ENCODE measurements around the gene RGR. TPM values are rescaled to one million over a fixed set of nuclear protein-coding genes. Genes with fewer than 3 reads are reported as not detected.

Gene RGR
- total RNA-seq, 1 experiment from 2014 or later: not detected

DNA sequence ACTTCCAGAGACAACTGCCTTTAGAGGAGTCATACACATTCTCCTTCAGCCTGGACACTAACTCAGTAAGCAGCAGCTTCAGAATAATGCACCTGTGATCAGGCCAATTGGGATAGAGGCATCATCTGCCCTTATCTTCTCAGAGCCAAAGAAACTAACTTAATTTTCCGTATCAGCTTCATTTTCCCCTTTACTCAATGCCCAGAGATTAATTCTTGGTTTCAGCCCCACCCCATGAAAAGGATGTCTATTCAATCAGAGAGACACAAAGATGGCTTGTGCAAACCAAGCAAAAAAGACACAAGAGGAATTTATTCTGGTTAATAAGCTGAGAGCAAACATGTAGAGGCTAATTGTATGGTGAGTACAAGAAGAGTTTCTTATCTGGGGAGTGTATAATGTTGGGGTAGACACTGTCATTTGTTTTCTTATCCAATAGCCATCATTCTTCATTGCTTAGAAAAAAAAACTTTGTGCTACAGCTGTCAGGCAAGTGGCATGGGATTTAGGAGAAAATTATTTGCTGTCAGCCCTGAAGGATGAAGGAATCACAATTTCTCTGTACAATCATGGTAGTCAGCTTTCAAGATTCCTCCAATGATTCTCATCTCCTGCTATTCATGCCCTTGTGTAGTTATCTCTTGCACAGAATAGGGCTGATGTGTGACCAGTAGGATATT is 44.8 kb downstream of the RGR start:
- H3K4me2 ChIP-seq (ENCODE audit: low read length): no peak overlapping the region
- H3K79me2 ChIP-seq (ENCODE audit: insufficient read depth, low read length): no peaks in the 10 kb centered on the region
- H3K9me3 ChIP-seq (ENCODE audit: control insufficient read depth in 1 of 2, insufficient read depth in 1 of 2, low read depth in 1 of 2, low read length in 2 of 2): no peaks in the 10 kb centered on the region
- no peak for ATAC-seq
- no TSS peak for BruUV-seq (replicated peaks)
- ChIA-PET POLR2A (no interaction called here), CTCF (no interaction called here), RAD21 (ENCODE audit: low non-redundant PET in 1 of 2, low total read pairs in 2 of 2, uncharacterized antibody in 2 of 2, unreplicated experiment in 2 of 2) (no interaction called here)
- peak; percentile 58; the same call in 1 of the 2 replicates for TF ChIP-seq EZH2 (IDR thresholded peaks at IDR 0.05)
- no peak for TF ChIP-seq EGR1 (IDR thresholded peaks at IDR 0.05; ENCODE audit: low read depth)
- TF ChIP-seq EZH2phosphoT487 (IDR thresholded peaks at IDR 0.05; ENCODE audit: borderline replicate concordance): peak; percentile 79; the same call in 1 of the 2 replicates
- no peaks in the 10 kb centered on the region for H3K9me2 ChIP-seq (ENCODE audit: insufficient read depth)
- H3K27me3 ChIP-seq (ENCODE audit: insufficient read depth, low read length): peaks cover 29% of the 10 kb centered on the region; the same call in 1 of the 2 replicates
- no peak overlapping the region for H3K27ac ChIP-seq (ENCODE audit: low read depth, low read length)
- intact Hi-C loops (cut with micrococcal nuclease): no loop called here
- no peak overlapping the region for H3K9ac ChIP-seq (ENCODE audit: low read length)
- H2AFZ ChIP-seq (ENCODE audit: low read depth, low read length, poor library complexity, severe bottlenecking): no peak overlapping the region
- H3K36me3 ChIP-seq (ENCODE audit: control insufficient read depth in 1 of 2, insufficient read depth in 2 of 2, low read length in 2 of 2): no peaks in the 10 kb centered on the region
- no peak overlapping the region for H3K4me3 ChIP-seq (replicated peaks in 1 of 2; ENCODE audit: low read depth in 1 of 2, low read length in 2 of 2)
- H3K4me1 ChIP-seq (ENCODE audit: control insufficient read depth in 1 of 2, insufficient read depth in 2 of 2, low read length in 2 of 2): no peaks in the 10 kb centered on the region
- no peak for DNase-seq (ENCODE audit: low read depth, low spot score)
- H4K20me1 ChIP-seq (ENCODE audit: insufficient read depth): no peaks in the 10 kb centered on the region

DNA sequence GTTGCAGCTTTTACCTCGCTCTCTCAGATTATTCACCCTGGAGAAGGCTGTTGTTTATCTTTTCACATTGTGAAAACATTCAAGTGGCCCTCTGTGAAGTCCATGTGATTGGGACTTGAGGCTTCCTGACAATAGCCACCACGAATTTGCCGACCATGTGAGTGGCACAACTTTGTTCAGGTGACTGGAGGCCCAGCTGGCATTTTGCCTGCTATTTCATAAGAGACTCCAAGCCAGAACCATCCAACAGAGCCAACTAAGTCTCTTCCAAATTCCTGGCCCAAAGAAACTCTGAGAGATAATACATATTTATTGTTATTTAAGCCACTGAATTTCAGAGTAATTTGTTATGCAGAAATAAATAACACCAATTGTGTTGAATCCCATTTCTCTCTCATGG is 45.4 kb downstream of the RGR start:
- Histone ChIP-seq H3K27ac (ENCODE audit: low read depth, low read length) (no peak overlapping the region), H4K20me1 (ENCODE audit: insufficient read depth) (no peaks in the 10 kb centered on the region), H3K4me1 (ENCODE audit: control insufficient read depth in 1 of 2, insufficient read depth in 2 of 2, low read length in 2 of 2) (no peaks in the 10 kb centered on the region), H3K36me3 (ENCODE audit: control insufficient read depth in 1 of 2, insufficient read depth in 2 of 2, low read length in 2 of 2) (no peaks in the 10 kb centered on the region), H3K9me3 (ENCODE audit: control insufficient read depth in 1 of 2, insufficient read depth in 1 of 2, low read depth in 1 of 2, low read length in 2 of 2) (no peaks in the 10 kb centered on the region), H3K9ac (ENCODE audit: low read length) (no peak overlapping the region), H3K4me2 (ENCODE audit: low read length) (no peak overlapping the region), H3K27me3 (ENCODE audit: insufficient read depth, low read length) (peaks cover 29% of the 10 kb centered on the region; the same call in 1 of the 2 replicates), H2AFZ (ENCODE audit: low read depth, low read length, poor library complexity, severe bottlenecking) (no peak overlapping the region), H3K9me2 (ENCODE audit: insufficient read depth) (no peaks in the 10 kb centered on the region), H3K4me3 (replicated peaks in 1 of 2; ENCODE audit: low read depth in 1 of 2, low read length in 2 of 2) (no peak overlapping the region), H3K79me2 (ENCODE audit: insufficient read depth, low read length) (no peaks in the 10 kb centered on the region)
- TF ChIP-seq SIN3A (IDR thresholded peaks at IDR 0.05; ENCODE audit: low read depth) (no peak), JUND (IDR thresholded peaks at IDR 0.05) (no peak), POLR2AphosphoS5 (IDR thresholded peaks at IDR 0.05; ENCODE audit: low read depth, low read length) (no peak)
- TF ChIP-seq, protein P1, sequence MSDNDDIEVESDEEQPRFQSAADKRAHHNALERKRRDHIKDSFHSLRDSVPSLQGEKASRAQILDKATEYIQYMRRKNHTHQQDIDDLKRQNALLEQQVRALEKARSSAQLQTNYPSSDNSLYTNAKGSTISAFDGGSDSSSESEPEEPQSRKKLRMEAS (IDR thresholded peaks at IDR 0.05): no peak
- DNase-seq (ENCODE audit: low read depth, low spot score) (no peak), ATAC-seq (no peak)
- ChIA-PET CTCF (no interaction called here), RAD21 (ENCODE audit: low non-redundant PET in 1 of 2, low total read pairs in 2 of 2, uncharacterized antibody in 2 of 2, unreplicated experiment in 2 of 2) (no interaction called here), POLR2A (no interaction called here)
- no TSS peak for BruUV-seq (replicated peaks)
- intact Hi-C loops (cut with micrococcal nuclease): no loop called here

Data from HCT116 (cell line).